GM23338 (cell line): ENCODE measurements around the gene BANP. TPM values are rescaled to one million over a fixed set of nuclear protein-coding genes. Genes with fewer than 3 reads are reported as not detected.

ENCODE experiments used
- ATAC-seq: fragments of 200-7000 bp; cut with Tn5 transposase; 3 replicates; pipeline ENCODE4 v1.9.1; 2020
- DNase-seq: peaks from one replicate; pipeline ENCODE4 v3.0.0-alpha.2; 2015; ENCODE audit warnings: low spot score
- H2AFZ ChIP-seq: fragments of 200-600 bp; sonication (generic); 2 replicates; pipeline ENCODE4 v1.8.0; 2016; ENCODE audit warnings: antibody characterized with exemption, mild to moderate bottlenecking, moderate library complexity
- H3F3A ChIP-seq: fragments of 200-600 bp; sonication (generic); replicated peaks from 2 replicates; pipeline ENCODE4 v1.8.0; 2017; ENCODE audit warnings: antibody characterized with exemption, mixed run types, low read depth
- H3K27ac ChIP-seq: fragments of 200-600 bp; sonication (generic); 2 replicates; pipeline ENCODE4 v1.6.1; 2016; ENCODE audit warnings: low read depth
- H3K27me3 ChIP-seq: fragments of 200-600 bp; sonication (generic); 2 replicates; pipeline ENCODE4 v1.8.0; 2016; ENCODE audit warnings: mild to moderate bottlenecking, mixed run types, moderate library complexity; ENCODE audit not compliant: insufficient read depth
- H3K36me3 ChIP-seq: fragments of 200-600 bp; sonication (generic); 2 replicates; pipeline ENCODE4 v1.8.0; 2016; ENCODE audit warnings: mild to moderate bottlenecking; ENCODE audit not compliant: insufficient read depth
- H3K4me1 ChIP-seq: fragments of 200-600 bp; sonication (generic); 2 replicates; pipeline ENCODE4 v1.8.0; 2016; ENCODE audit warnings: mild to moderate bottlenecking, moderate library complexity; ENCODE audit not compliant: insufficient read depth
- H3K4me2 ChIP-seq: fragments of 200-600 bp; sonication (generic); 2 replicates; pipeline ENCODE4 v1.7.1; 2017; ENCODE audit warnings: mixed run types
- H3K4me3 ChIP-seq: fragments of 200-600 bp; sonication (generic); 2 replicates; pipeline ENCODE4 v1.6.1; 2016; ENCODE audit warnings: mixed run types
- H3K79me2 ChIP-seq: fragments of 200-600 bp; sonication (generic); replicated peaks from 2 replicates; pipeline ENCODE4 v1.8.0; 2017; ENCODE audit warnings: mild to moderate bottlenecking; ENCODE audit not compliant: insufficient read depth
- H3K9me2 ChIP-seq: fragments of 200-600 bp; sonication (generic); 2 replicates; pipeline ENCODE4 v1.8.0; 2017; ENCODE audit not compliant: insufficient read depth
- H4K20me1 ChIP-seq: fragments of 200-600 bp; sonication (generic); replicated peaks from 2 replicates; pipeline ENCODE4 v1.8.0; 2017; ENCODE audit warnings: mild to moderate bottlenecking; ENCODE audit not compliant: insufficient read depth
- H3K27ac Mint-ChIP-seq: 2 replicates; pipeline ENCODE4 v1.8.0; 2020; ENCODE audit warnings: inconsistent platforms, mild to moderate bottlenecking, moderate library complexity, mixed read lengths
- H3K27me3 Mint-ChIP-seq: 3 replicates; pipeline ENCODE4 v1.8.0; 2022; ENCODE audit warnings: low read depth, mild to moderate bottlenecking, moderate library complexity, mixed read lengths, inconsistent platforms; ENCODE audit not compliant: insufficient read depth, poor library complexity
- H3K36me3 Mint-ChIP-seq: 3 replicates; pipeline ENCODE4 v1.8.0; 2021; ENCODE audit warnings: low read depth, mild to moderate bottlenecking, inconsistent platforms, moderate library complexity, mixed read lengths
- H3K4me1 Mint-ChIP-seq: 3 replicates; pipeline ENCODE4 v1.8.0; 2020; ENCODE audit warnings: mild to moderate bottlenecking, inconsistent platforms, mixed read lengths
- H3K4me3 Mint-ChIP-seq: 3 replicates; pipeline ENCODE4 v1.8.0; 2021; ENCODE audit warnings: moderate library complexity, mild to moderate bottlenecking, inconsistent platforms, mixed read lengths
- H3K9me3 Mint-ChIP-seq: 3 replicates; pipeline ENCODE4 v1.8.0; 2020; ENCODE audit warnings: moderate library complexity, mild to moderate bottlenecking, inconsistent platforms, mixed read lengths
- CREB1 ChIP-seq: fragments of 250-450 bp; sonication (Bioruptor Pico); IDR thresholded peaks from 2 replicates; pipeline ENCODE4 v1.5.0; 2020; ENCODE audit warnings: low read depth, mild to moderate bottlenecking, moderate library complexity
- CTCF ChIP-seq, 2 experiments: fragments of 200-600 bp in 1 of 2; sonication (generic) in 1 of 2; conservative IDR thresholded peaks; 2 replicates each; pipeline versions ENCODE4 v1.5.1 to v1.6.1; 2016 to 2017; ENCODE audit warnings: antibody characterized with exemption in 2 of 2, low read depth in 2 of 2, mild to moderate bottlenecking in 2 of 2, moderate library complexity in 1 of 2
- ETS1 ChIP-seq: IDR thresholded peaks from 2 replicates; pipeline ENCODE4 v1.6.1; 2016; ENCODE audit warnings: antibody characterized with exemption
- EZH2 ChIP-seq: fragments of 200-600 bp; sonication (generic); IDR thresholded peaks from one replicate; pipeline ENCODE4 v1.8.0; 2017; ENCODE audit warnings: antibody characterized with exemption, mild to moderate bottlenecking, low read depth; ENCODE audit not compliant: unreplicated experiment
- EZH2phosphoT487 ChIP-seq: fragments of 200-600 bp; sonication (generic); IDR thresholded peaks from one replicate; pipeline ENCODE4 v1.8.1; 2018; ENCODE audit warnings: antibody characterized with exemption; ENCODE audit not compliant: unreplicated experiment
- JUNB ChIP-seq: IDR thresholded peaks from one replicate; pipeline ENCODE4 v1.6.1; 2016; ENCODE audit warnings: antibody characterized with exemption; ENCODE audit not compliant: unreplicated experiment
- NANOG ChIP-seq: IDR thresholded peaks from 2 replicates; pipeline ENCODE4 v1.6.1; 2016; ENCODE audit warnings: antibody characterized with exemption, borderline replicate concordance
- POLR2AphosphoS5 ChIP-seq: IDR thresholded peaks from 2 replicates; pipeline ENCODE4 v1.6.1; 2016; ENCODE audit warnings: antibody characterized with exemption, low read depth
- STAT1 ChIP-seq: IDR thresholded peaks from one replicate; pipeline ENCODE4 v1.6.1; 2016; ENCODE audit warnings: antibody characterized with exemption; ENCODE audit not compliant: unreplicated experiment
- ZNF114 ChIP-seq: fragments of 250-450 bp; sonication (Bioruptor Pico); IDR thresholded peaks from 2 replicates; pipeline ENCODE4 v1.5.0; 2020; ENCODE audit warnings: mild to moderate bottlenecking, moderate library complexity
- ZNF331 ChIP-seq: fragments of 250-450 bp; sonication (Bioruptor Pico); IDR thresholded peaks from 2 replicates; pipeline ENCODE4 v1.5.0; 2020; ENCODE audit warnings: low read depth, mild to moderate bottlenecking, moderate library complexity
- ZNF462 ChIP-seq: fragments of 250-450 bp; sonication (Bioruptor Pico); IDR thresholded peaks from 2 replicates; pipeline ENCODE4 v1.5.0; 2020; ENCODE audit warnings: mild to moderate bottlenecking, moderate library complexity
- polyA plus RNA-seq: library from polyadenylated mRNA; unstranded; fragments of >200 nt; fragmentation: Nextera tagmentation; extraction: Ambion mirVana; gene quantifications from 2 replicates; pipeline ENCODE4 v1.2.1, GENCODE V29; 2016
- total RNA-seq: library from RNA; depleted of rRNA; stranded (reverse); fragments of >200 nt; shearing (Covaris generic); gene quantifications from 2 replicates; pipeline ENCODE4 v1.2.3, GENCODE V29; 2014
- TF ChIP-seq, protein P1 (sequence below): IDR thresholded peaks from one replicate; pipeline ENCODE4 v1.6.1; 2018; ENCODE audit warnings: antibody characterized with exemption; ENCODE audit not compliant: unreplicated experiment

Gene BANP
- total and polyA plus RNA-seq, 2 experiments from 2014 or later: 22.3 to 48.0 TPM

DNA sequence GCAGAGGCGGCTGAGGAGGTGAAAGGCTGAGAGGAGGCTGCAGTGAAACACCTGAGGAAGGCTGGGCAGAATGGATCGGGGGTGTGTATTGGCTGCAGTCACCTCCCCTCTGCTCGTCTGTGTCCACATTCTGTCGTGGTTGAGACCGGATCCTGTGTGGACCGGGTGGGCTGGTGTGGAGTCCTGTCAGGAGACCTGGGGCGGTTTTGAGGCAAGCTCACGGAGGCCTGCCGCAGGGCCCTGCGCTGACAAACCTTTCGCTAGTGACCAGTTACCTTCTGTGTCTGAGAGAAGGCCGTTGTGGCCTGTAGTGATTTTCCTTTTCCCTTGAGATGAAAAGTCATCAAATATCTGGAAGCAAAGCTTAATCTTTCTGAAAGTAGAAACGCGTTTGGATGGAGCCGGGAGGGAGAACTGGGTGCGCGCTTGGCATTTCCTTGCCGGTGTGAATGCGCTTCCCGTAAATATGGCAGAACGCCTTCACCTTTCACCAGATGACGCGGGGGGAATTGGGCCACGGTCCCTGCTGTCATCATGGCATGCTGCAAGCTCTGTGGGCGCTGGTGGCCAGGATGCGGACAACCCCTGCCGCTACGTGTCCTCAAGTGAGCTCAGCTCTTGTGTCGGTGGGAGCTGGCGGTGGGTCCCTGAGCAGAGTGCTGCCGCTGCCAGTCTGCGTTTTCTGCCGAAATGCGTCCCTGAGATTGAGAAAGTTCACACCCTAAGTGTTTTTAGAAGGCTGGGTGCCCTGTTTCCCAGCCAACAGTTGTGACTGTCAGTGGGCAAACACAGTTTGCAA is 6.3 kb downstream of the BANP start:
- H2AFZ ChIP-seq: no peak overlapping the region
- H3K36me3 ChIP-seq: no peaks in the 10 kb centered on the region; the same call in 1 of the 2 replicates
- H3K4me3 Mint-ChIP-seq: no peak overlapping the region; the same call in 2 of the 3 replicates
- H3K4me2 ChIP-seq: no peak overlapping the region
- DNase-seq (no peak), ATAC-seq (no peak)
- TF ChIP-seq CREB1 (no peak), POLR2AphosphoS5 (no peak), NANOG (no peak), ZNF331 (CRISPR knock-in tag) (no peak), ZNF114 (CRISPR knock-in tag) (no peak), EZH2 (no peak), EZH2phosphoT487 (no peak), CTCF (conservative IDR thresholded peaks at IDR 0.05; ENCODE audit: low read depth in 2 of 2) (no peak), JUNB (no peak), ZNF462 (CRISPR knock-in tag) (no peak), STAT1 (no peak), ETS1 (no peak)
- TF ChIP-seq, protein P1, sequence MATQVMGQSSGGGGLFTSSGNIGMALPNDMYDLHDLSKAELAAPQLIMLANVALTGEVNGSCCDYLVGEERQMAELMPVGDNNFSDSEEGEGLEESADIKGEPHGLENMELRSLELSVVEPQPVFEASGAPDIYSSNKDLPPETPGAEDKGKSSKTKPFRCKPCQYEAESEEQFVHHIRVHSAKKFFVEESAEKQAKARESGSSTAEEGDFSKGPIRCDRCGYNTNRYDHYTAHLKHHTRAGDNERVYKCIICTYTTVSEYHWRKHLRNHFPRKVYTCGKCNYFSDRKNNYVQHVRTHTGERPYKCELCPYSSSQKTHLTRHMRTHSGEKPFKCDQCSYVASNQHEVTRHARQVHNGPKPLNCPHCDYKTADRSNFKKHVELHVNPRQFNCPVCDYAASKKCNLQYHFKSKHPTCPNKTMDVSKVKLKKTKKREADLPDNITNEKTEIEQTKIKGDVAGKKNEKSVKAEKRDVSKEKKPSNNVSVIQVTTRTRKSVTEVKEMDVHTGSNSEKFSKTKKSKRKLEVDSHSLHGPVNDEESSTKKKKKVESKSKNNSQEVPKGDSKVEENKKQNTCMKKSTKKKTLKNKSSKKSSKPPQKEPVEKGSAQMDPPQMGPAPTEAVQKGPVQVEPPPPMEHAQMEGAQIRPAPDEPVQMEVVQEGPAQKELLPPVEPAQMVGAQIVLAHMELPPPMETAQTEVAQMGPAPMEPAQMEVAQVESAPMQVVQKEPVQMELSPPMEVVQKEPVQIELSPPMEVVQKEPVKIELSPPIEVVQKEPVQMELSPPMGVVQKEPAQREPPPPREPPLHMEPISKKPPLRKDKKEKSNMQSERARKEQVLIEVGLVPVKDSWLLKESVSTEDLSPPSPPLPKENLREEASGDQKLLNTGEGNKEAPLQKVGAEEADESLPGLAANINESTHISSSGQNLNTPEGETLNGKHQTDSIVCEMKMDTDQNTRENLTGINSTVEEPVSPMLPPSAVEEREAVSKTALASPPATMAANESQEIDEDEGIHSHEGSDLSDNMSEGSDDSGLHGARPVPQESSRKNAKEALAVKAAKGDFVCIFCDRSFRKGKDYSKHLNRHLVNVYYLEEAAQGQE: no peak
- peak overlapping the region; percentile 95 for H3K27ac Mint-ChIP-seq
- H3F3A ChIP-seq: 0 out of 2 replicates have a peak, but pooled peaks cover 6% of the 10 kb centered on the region
- no peaks in the 10 kb centered on the region for H3K9me3 Mint-ChIP-seq
- H3K9me2 ChIP-seq: no peaks in the 10 kb centered on the region
- H3K4me3 ChIP-seq: no peak overlapping the region
- H3K4me1 ChIP-seq: peaks cover 5% of the 10 kb centered on the region
- peaks cover 20% of the 10 kb centered on the region for H3K36me3 Mint-ChIP-seq
- peaks cover 100% of the 10 kb centered on the region for H3K79me2 ChIP-seq
- H3K4me1 Mint-ChIP-seq: peaks cover 41% of the 10 kb centered on the region
- H3K27me3 ChIP-seq: no peaks in the 10 kb centered on the region
- H3K27me3 Mint-ChIP-seq: peaks cover 8% of the 10 kb centered on the region
- peaks cover 32% of the 10 kb centered on the region for H4K20me1 ChIP-seq
- no peak overlapping the region for H3K27ac ChIP-seq
